ENCODE results near the gene APOBR.
A peak's percentile ranks its signal among the peaks of the same experiment; 100 is the strongest.
"Not testable (repeated sequence)": the region's sequence is repeated elsewhere in the genome, so short reads cannot be mapped to it uniquely, and the experiment has no call there.

The APOBR gene, protein sequence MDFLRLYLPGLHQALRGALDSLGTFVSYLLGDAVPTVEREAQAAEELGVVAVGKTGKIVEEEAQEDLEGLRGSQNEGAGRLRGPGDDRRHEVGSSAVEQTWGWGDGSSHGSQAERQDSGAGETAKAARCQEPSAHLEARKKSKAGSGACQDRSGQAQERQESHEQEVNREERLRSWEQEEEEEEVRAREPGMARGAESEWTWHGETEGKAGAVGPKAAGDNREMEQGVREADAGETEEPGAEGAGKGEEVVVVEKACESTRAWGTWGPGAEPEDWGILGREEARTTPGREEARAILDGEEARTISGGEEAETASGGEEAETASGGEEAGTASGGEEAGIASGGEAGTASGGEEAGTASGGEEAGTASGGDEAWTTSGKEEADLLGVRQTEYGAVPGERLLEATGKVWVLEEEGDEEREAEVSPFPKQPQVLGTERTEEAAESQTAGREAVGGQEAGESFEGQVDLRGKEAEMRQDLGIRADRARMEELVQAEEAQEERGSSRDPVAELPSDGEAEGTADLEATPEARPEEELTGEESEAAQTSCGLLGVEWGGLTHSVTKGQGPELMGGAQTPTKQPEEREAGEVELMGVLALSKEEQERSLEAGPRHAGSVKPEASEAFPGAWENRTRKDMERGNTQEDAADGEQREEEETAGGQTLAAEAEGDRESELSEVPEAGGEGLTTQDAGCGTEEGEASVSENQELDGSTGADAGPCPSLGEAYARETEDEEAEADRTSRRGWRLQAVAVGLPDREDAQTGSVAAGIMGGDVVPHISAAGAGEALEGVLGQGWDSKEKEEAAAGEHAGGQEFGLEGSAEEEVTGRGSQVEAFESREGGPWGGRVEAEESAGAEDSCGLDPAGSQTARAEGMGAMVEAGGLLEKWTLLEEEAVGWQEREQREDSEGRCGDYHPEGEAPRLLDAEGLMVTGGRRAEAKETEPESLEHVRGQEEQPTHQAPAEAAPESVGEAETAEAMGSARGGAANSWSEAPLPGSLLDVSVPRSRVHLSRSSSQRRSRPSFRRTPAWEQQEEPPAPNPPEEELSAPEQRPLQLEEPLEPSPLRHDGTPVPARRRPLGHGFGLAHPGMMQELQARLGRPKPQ

DNA sequence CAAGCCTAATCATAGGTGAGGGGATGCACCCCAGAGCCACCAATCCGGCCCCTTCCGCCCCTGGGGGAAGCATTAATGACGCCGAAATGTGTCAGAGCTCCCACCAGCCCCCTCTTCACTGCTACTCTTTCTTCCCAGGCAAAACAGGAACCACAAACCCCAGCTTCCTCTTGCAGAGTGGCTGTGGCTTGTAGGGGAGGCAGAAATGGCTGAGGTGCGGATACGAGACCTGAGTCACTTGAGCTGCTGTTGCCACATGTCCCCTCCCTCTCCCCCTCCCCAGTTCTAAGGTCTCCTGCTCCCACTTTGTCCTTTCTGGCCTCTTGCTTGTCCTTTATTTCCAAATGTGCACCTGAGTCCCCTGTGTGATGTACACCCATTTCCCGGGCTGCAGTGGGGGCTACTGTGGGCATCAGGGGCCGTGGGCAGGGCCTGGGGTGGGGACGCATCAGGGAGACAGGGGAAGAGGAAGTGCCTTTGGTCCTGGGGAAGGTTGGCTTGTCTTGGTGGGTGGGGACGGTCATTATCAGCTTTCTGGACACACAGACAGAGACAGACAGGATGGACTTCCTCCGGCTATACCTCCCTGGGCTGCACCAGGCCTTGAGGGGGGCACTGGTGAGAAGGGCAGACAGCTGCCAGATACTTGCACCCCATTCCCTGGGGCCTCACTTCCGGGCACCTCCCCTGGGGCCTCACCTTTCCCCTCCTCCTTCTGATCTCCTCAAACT is at the start of gene APOBR:
TSS of gene APOBR (plus strand) at position 523 of the 731 bp plus-strand sequence. CDS start at position 562, 39 bp downstream.
- peak; percentile 57 for DNase-seq (ENCODE audit: low spot score)

DNA sequence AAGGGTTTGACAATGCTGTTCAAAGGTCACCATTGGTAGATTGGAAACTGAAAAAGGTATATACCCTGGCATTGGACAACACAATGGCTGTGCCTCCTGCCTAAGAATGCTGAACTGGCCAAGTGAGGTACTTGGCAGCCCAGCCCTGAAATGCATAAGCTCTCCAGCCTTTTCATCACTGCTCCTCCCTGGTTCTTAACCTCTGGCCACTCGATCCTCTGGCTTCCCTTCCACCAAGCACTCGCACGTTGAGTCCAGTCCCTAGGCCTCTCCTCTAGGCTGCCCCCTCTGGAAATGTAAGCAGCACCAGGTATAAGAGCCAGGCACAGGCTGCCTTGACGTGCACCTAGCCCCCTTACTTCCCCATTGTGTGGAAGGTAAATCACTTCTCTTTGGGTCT is 48.1 kb upstream of the APOBR start:
- not testable (repeated sequence) for DNase-seq (ENCODE audit: low spot score)

DNA sequence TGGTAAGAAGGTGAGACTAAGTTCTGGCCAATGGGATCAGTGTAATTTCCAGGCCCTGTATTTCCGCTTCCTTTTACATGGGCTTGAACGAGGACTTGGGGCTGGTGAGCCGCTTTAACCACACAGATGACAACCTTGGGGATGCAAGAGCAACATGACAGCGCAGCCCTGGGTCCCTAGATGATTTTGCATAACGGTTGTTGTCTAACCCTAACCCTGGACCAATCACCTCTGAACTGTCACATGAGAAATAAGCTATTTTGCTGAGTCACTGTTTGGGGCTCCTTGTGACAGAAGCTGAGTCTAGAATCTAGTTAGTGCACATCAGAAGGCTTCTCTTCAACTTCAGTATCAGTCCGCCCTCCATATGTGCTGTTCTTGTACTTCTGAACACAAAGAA is 47.4 kb upstream of the APOBR start:
- DNase-seq (ENCODE audit: low spot score): not testable (repeated sequence)

DNA sequence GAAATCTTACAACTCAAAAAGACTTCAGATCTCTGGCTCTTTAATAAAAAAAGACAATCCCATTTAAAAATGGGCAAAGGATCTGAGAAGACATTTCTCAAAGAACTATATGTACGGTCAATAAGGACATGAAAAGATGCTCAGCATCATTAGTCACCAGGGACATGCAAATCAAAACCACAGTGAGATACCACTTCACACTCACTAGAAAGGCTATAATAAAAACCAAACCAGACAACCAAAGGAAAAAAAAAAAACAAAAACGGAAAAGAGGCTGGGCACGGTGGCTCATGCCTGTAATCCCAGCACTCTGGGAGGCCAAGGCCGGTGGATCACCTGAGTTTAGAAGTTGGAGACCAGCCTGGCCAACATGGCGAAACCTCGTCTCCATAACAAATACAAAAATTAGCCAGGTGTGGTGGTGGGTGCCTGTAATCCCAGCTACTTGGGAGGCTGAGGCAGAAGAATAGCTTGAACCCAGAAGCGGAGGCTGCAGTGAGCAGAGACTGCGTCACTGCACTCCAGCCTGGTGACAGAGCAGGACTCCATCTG is 20.7 kb upstream of the APOBR start:
- no peak for DNase-seq (ENCODE audit: low spot score)

DNA sequence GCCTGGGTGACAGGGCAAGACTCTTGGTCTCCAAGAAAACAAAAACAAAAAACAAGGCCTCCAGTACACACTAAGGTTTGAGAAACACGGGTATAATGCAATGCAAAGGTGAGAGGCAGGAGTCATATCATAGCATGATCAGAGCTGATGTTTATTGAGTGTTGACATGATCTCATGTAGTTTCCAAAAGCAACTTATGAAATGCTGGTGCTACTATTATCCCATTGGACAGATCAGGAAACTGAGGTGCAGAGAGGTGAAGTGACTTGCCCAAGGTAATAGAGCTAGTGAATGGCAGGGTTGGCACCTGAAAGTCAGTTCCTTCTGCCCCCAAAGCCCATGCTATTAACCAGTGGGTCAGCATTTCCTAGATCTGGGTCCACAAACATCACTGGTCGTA is 19.2 kb upstream of the APOBR start:
- no peak for DNase-seq (ENCODE audit: low spot score)

DNA sequence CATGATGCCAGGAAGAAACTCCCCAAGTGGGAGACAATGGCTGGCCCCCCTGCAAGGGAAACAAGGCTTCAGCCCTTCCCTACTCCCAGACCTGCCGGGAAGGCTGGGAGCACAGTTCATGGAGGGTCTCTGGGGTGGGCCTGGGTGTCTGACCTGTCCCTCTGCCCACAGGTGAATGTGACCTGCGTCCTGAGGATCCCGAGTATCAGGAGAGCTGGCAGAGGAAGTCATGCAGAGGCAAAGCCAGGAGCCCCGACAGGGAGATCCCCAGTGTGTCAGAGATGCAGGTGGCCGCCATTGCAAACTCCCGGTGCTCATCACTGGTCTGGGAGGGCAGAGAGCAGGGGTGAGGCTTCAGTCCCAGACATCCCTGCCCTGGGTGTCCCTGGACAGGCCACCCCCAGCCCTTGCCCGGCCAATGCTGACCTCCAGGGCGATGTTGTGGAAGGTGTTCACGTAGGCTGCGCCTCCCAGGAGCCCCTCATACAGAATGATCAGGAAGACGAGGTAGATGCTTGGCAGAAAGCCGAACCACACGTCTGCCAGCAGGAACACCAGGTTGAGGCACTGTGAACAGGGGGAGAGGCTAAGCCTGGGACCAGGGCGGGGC is 17.0 kb upstream of the APOBR start:
- no peak for DNase-seq (ENCODE audit: low spot score)

DNA sequence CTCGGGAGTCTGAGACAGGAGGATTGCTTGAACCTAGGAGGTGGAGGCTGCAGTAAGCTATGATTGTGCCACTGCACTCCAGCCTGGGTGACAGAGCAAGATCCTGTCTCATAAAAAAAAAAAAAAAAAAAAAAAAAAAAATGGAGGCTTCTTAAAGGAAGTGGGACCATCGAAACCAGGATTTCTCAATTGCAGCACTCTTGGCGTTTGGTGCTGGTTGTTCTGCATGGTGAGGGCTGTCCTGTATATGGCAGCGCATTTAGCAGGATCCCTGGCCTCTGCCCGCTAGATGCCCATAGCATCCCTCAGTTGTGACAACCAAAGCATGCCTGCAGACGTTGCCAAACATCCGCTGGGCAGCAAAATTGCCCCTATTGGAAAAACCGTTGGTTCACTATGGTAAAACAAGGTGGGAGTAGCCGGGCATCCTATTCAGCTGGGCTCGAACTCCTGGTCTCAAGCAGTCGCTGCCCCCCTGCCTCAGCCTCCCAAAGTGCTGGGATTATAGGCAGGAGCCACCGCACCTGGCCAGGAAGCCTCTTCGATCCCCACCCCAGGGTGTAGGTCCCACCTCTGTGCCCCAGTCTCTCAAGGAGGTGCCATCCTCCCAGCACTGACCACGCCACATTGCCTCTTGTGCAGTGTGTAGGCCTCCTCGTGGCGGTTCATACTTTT is 15.8 kb upstream of the APOBR start:
- no peak for DNase-seq (ENCODE audit: low spot score)

DNA sequence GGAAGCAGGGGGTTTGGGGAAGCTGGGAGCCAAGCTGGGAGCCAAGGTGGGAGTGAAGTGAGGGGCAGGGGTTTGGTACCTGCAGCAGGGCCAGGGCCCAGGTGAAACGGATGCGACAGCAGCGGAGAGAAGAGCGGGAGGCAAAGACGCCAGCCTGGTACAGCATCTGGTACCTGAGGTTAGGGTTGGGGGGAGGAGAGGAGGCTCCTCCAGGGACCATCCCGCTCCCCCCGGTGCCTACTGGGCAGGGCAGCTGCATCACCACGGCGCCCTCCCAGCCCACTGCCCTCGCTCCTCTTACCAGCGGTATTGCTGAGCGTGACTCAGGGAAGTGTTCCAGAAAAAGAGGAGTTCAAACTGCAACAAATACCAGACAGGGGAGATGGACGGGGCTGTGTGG is 12.4 kb upstream of the APOBR start:
- no peak for DNase-seq (ENCODE audit: low spot score)

DNA sequence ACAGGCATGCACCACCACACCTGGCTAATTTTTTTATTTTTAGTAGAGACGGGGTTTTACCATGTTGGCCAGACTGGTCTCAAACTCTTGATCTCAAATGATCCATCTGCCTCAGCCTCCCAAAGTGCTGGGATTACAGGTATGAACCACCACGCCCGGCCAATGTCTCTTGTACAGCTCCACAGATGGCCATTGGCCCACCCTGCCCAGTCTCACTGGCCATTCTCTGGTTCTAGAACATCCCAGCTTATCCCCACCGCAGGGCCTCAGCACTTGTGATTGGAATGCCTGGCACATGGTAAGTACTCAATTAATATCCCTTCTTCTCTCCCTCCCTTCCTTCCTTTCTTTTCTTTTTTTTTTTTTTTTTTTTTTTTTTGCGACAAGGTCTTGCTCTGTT is 11.1 kb upstream of the APOBR start:
- not testable (repeated sequence) for DNase-seq (ENCODE audit: low spot score)

DNA sequence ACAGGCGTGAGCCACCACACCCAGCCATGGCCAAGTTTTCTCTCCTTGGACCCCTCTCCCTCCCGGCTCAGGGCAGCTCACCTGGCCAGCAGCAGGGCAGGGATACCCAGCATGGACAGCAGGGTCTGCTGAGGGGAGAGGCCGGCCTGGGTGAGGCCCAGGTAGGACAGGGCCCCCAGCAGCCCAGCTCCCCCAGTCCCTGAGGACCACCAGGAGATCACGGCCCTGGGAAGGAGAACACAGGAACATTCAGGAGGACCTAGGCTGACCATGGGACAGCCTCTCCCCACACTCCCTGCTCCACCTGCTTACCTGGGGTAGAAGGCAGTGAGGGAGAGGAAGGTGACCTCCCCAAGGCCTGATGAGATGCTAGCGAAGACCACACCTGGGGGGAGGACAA is 8.2 kb upstream of the APOBR start:
- no peak for DNase-seq (ENCODE audit: low spot score)

DNA sequence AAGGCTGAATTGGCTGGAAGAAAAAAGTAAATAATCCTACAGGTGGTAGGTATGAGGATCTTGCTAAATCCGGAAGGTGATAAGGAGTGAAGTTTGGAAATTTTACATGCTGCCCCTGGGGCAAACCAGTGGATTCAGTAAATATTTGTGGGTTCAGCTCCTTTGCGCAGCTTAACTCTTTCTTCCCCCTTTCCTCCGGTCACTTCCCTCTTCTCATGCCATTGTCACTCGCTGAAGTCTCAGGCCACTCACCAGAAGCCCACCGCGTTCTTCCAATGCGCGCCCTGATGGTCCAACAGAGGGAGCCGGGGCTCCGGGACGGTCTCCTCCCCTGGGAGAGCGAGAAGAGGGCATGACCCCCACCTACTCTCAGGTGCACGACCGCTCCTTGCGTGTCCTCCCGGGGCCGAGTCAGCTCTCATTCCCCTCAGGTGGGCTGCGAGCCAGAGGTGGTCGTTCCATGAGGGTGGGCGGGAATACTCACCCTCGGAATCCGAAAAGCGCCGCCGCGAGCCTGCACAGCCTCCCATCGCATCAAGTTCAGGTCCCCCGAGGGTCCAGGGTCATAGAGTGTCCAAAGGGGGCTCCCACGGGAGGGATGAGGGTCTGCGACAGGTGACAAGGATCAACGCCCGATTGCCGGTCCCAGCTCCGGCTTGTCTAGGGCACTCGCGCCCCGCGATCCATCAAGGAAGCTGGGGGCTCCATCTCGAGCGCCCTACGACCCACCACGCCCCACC is 3.0 kb upstream of the APOBR start:
- DNase-seq (ENCODE audit: low spot score): peak; percentile 32

DNA sequence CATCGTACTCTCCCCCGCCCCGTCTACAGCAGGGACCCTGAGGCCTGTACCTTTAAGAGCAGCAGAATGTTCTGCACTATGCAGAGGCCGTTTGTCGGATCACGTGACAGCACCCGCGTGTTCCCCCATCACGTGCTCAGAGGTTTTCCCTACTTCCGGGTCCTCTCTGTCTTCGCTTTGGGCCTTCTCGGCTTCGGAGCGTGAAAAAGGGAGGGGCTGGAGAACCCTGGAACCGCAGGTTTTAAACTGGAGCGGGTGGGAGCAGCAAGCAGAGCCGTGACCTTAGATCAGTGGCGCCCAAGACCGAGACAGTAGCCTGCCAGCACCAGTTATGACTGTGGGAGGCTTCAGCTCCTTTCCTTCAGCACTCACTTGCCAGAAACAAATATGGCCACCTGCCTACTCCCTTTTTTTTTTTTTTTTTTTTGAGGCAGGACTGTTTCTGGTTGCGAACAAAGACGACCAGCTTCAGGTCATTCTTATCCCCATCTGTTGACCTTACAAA is 2.4 kb upstream of the APOBR start, which contains the start of gene CLN3:
TSS of gene CLN3 (minus strand) at position 105 of the 505 bp plus-strand sequence. CDS start 315 bp downstream, outside the sequence.
- DNase-seq (ENCODE audit: low spot score): peak; percentile 94

DNA sequence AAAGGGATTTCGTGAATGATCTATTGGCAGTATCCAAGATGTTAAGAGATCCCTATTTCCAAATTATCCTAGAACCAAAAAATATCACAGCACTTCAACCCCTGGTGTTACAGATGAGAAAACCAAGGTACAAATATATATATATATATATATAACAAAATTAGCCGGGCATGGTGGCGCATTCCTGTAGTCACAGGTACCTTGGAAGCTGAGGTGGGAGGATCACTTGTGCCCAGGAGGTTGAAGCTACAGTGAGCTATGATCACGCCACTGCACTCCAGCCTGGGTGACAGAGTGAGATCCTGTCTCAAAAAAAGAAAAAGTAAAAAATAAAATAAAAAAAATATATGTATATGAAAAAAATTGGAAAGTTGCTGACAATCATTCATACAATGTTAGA is 1.9 kb upstream of the APOBR start:
- DNase-seq (ENCODE audit: low spot score): no peak

DNA sequence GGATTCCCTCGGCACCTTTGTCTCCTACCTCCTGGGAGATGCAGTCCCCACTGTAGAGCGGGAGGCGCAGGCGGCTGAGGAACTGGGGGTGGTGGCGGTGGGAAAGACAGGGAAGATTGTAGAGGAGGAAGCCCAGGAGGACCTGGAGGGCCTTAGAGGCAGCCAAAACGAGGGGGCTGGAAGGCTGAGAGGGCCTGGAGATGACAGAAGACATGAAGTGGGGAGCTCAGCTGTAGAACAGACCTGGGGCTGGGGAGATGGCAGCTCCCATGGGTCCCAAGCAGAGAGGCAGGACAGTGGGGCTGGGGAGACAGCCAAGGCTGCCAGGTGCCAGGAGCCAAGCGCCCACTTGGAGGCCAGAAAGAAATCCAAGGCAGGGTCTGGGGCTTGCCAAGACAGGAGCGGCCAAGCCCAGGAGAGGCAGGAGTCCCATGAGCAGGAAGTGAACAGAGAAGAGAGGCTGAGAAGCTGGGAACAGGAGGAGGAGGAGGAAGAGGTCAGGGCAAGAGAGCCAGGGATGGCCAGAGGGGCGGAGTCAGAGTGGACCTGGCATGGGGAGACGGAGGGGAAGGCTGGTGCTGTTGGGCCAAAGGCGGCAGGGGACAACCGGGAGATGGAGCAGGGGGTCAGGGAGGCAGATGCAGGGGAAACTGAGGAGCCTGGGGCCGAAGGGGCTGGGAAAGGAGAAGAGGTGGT is 803 bp downstream of the APOBR start:
- DNase-seq (ENCODE audit: low spot score): no peak

DNA sequence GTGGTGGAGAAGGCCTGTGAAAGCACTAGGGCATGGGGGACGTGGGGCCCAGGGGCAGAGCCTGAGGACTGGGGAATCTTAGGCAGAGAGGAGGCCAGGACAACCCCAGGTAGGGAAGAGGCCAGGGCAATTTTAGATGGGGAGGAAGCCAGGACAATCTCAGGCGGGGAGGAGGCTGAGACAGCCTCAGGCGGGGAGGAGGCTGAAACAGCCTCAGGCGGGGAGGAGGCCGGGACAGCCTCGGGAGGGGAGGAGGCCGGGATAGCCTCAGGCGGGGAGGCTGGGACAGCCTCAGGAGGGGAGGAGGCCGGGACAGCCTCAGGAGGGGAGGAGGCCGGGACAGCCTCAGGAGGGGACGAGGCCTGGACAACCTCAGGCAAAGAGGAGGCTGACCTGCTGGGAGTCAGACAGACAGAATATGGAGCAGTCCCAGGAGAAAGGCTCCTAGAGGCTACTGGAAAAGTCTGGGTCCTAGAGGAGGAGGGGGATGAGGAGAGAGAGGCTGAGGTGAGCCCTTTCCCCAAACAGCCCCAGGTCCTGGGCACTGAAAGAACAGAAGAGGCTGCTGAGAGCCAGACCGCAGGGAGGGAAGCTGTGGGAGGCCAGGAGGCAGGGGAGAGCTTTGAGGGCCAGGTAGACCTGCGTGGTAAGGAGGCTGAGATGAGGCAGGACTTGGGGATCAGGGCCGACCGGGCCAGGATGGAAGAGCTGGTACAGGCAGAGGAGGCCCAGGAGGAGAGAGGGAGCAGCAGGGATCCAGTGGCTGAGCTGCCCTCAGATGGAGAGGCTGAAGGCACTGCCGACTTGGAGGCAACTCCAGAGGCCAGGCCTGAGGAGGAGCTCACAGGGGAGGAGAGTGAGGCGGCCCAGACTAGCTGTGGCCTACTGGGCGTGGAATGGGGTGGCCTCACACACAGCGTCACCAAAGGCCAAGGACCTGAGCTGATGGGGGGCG is 1.6 kb downstream of the APOBR start:
- no peak for DNase-seq (ENCODE audit: low spot score)

DNA sequence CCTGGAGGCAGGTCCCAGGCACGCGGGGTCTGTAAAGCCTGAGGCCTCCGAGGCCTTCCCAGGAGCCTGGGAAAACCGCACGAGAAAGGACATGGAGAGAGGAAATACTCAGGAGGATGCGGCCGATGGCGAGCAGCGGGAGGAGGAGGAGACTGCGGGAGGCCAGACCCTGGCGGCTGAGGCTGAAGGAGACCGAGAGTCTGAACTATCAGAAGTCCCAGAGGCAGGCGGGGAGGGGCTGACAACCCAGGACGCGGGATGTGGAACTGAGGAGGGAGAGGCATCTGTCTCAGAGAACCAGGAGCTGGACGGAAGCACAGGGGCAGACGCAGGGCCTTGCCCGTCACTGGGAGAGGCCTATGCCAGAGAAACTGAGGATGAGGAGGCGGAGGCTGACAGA is 2.4 kb downstream of the APOBR start:
- no peak for DNase-seq (ENCODE audit: low spot score)

DNA sequence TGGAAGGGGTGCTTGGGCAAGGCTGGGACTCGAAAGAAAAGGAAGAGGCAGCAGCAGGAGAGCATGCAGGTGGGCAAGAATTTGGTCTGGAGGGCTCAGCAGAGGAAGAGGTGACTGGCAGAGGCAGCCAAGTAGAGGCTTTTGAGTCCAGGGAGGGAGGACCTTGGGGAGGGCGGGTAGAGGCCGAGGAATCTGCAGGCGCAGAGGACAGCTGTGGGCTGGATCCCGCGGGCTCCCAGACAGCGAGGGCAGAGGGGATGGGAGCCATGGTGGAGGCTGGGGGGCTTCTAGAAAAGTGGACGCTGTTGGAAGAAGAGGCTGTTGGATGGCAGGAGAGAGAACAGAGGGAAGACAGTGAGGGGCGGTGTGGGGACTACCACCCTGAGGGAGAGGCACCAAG is 2.9 kb downstream of the APOBR start:
- no peak for DNase-seq (ENCODE audit: low spot score)

Measured in globus pallidus (tissue), 1 donor.